ENCODE measurements around the gene CFD.
"Not testable (repeated sequence)": the region's sequence is repeated elsewhere in the genome, so short reads cannot be mapped to it uniquely, and the experiment has no call there.

DNA sequence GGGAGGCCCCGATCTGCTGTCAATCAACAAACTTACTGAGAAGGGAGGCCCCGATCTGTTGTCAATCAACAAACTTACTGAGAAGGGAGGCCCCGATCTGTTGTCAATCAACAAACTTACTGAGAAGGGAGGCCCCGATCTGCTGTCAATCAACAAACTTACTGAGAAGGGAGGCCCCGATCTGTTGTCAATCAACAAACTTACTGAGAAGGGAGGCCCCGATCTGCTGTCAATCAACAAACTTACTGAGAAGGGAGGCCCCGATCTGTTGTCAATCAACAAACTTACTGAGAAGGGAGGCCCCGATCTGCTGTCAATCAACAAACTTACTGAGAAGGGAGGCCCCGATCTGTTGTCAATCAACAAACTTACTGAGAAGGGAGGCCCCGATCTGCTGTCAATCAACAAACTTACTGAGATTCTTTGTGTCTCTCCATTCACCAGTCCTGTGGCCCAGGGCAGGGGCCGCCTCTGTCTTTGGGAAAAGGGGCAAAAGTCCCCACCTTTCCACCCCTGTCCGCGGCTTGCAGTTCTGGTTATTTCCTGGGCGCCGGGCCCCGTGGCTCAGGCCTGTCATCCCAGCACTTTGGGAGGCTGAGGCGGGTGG lies 5.7 kb upstream of the CFD start:
- TF ChIP-seq EZH2 (IDR thresholded peaks at IDR 0.05; ENCODE audit: insufficient read depth, poor library complexity, severe bottlenecking); EZH2phosphoT487 (IDR thresholded peaks at IDR 0.05; ENCODE audit: insufficient read depth, low read depth): not testable (repeated sequence)

All from GM23248 (cell line).